Measurements from ENCODE around the gene CEACAM3. TPM values are rescaled to one million over a fixed set of nuclear protein-coding genes. Genes with fewer than 3 reads are reported as not detected.

The CEACAM3 gene
- total and polyA plus RNA-seq, 9 of the 15 experiments (the other 6 are each of a cell fraction or from before 2014, with no cell fraction given), result not detected

GRCh38 chr19:41746593-41747227 lies 49.7 kb upstream of the CEACAM3 start (continued):
- TF ChIP-seq GTF3C2 (IDR thresholded peaks at IDR 0.05; ENCODE audit: borderline replicate concordance, extremely low read depth, insufficient read length) (no peak), HLTF (IDR thresholded peaks at IDR 0.05) (no peak), ZNF75A (CRISPR knock-in tag; IDR thresholded peaks at IDR 0.05) (no peak), RB1 (IDR thresholded peaks at IDR 0.05; ENCODE audit: low read depth) (no peak), NCOA2 (IDR thresholded peaks at IDR 0.05; ENCODE audit: partially characterized antibody in 2 of 2) (no peak), CTCF (IDR thresholded peaks at IDR 0.05 in 2 of 3, conservative IDR thresholded peaks at IDR 0.05 in 1 of 3; ENCODE audit: insufficient read depth in 2 of 3, low read depth in 1 of 3, low read length in 3 of 3) (peak; percentile 61 to 81 (median 74)), SMC3 (conservative IDR thresholded peaks at IDR 0.05; ENCODE audit: insufficient read depth, low read depth, low read length) (0 out of 2 replicates have a peak, but pooled peaks have one; percentile 13), ZNF695 (CRISPR knock-in tag; IDR thresholded peaks at IDR 0.05) (no peak), ZNF124 (CRISPR knock-in tag; IDR thresholded peaks at IDR 0.05) (no peak), ADNP (tag; IDR thresholded peaks at IDR 0.05) (no peak), FOS (IDR thresholded peaks at IDR 0.05; ENCODE audit: extremely low read depth, insufficient read length) (no peak), CGGBP1 (CRISPR knock-in tag; IDR thresholded peaks at IDR 0.05) (no peak)
- TF ChIP-seq, protein P1, sequence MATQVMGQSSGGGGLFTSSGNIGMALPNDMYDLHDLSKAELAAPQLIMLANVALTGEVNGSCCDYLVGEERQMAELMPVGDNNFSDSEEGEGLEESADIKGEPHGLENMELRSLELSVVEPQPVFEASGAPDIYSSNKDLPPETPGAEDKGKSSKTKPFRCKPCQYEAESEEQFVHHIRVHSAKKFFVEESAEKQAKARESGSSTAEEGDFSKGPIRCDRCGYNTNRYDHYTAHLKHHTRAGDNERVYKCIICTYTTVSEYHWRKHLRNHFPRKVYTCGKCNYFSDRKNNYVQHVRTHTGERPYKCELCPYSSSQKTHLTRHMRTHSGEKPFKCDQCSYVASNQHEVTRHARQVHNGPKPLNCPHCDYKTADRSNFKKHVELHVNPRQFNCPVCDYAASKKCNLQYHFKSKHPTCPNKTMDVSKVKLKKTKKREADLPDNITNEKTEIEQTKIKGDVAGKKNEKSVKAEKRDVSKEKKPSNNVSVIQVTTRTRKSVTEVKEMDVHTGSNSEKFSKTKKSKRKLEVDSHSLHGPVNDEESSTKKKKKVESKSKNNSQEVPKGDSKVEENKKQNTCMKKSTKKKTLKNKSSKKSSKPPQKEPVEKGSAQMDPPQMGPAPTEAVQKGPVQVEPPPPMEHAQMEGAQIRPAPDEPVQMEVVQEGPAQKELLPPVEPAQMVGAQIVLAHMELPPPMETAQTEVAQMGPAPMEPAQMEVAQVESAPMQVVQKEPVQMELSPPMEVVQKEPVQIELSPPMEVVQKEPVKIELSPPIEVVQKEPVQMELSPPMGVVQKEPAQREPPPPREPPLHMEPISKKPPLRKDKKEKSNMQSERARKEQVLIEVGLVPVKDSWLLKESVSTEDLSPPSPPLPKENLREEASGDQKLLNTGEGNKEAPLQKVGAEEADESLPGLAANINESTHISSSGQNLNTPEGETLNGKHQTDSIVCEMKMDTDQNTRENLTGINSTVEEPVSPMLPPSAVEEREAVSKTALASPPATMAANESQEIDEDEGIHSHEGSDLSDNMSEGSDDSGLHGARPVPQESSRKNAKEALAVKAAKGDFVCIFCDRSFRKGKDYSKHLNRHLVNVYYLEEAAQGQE (IDR thresholded peaks at IDR 0.05; ENCODE audit: borderline replicate concordance), result peak; percentile 46; the same call in 1 of the 2 replicates
- TF ChIP-seq, protein P1 (CRISPR knock-in tag; IDR thresholded peaks at IDR 0.05; ENCODE audit: low read depth), result no peak

Data from K562 (cell line).